ENCODE data around the gene DCLK2.

Gene DCLK2

DNA sequence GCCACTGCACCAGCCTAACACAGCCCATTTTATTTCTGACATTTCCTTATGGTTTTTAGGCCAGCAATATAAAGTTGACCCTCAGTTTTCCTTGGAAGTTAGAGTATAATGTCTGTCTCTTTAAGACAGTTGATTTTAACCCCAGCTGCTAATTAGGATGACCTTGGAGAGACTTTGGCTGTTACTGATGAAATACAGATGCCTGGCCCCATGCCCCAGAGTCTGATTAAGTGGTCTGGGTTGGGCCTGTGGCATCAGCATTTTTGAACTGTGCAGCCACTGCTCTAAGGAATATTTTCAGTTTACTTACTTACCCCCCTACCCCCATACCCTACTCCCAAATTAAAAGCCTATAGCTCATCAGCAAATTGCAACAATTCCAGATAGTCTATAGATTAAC lies 85.8 kb downstream of the DCLK2 start:
- Histone ChIP-seq H3K4me2 (ENCODE audit: low read length) (no peak overlapping the region), H3K36me3 (ENCODE audit: insufficient read depth, low read length) (no peaks in the 10 kb centered on the region), H3K9me3 (ENCODE audit: low read length) (no peaks in the 10 kb centered on the region), H3K9ac (ENCODE audit: low read length) (no peak overlapping the region), H4K20me1 (ENCODE audit: insufficient read depth, low read length) (no peaks in the 10 kb centered on the region), H3K27me3 (ENCODE audit: insufficient read depth, low read length) (0 out of 2 replicates have a peak, but pooled peaks cover 4% of the 10 kb centered on the region), H2AFZ (ENCODE audit: low read length) (no peak overlapping the region), H3K4me3 (ENCODE audit: low read depth, low read length, poor library complexity, severe bottlenecking) (no peak overlapping the region), H3K79me2 (ENCODE audit: insufficient read depth, low read length) (no peaks in the 10 kb centered on the region), H3K9me2 (ENCODE audit: low read depth, low read length) (no peaks in the 10 kb centered on the region), H3K27ac (ENCODE audit: low read depth, low read length, poor library complexity, severe bottlenecking) (no peak overlapping the region), H3K4me1 (ENCODE audit: insufficient read depth, low read length, severe bottlenecking) (no peaks in the 10 kb centered on the region), H3F3A (ENCODE audit: insufficient read depth, low read length) (no peaks in the 10 kb centered on the region)
- TF ChIP-seq, protein P1, sequence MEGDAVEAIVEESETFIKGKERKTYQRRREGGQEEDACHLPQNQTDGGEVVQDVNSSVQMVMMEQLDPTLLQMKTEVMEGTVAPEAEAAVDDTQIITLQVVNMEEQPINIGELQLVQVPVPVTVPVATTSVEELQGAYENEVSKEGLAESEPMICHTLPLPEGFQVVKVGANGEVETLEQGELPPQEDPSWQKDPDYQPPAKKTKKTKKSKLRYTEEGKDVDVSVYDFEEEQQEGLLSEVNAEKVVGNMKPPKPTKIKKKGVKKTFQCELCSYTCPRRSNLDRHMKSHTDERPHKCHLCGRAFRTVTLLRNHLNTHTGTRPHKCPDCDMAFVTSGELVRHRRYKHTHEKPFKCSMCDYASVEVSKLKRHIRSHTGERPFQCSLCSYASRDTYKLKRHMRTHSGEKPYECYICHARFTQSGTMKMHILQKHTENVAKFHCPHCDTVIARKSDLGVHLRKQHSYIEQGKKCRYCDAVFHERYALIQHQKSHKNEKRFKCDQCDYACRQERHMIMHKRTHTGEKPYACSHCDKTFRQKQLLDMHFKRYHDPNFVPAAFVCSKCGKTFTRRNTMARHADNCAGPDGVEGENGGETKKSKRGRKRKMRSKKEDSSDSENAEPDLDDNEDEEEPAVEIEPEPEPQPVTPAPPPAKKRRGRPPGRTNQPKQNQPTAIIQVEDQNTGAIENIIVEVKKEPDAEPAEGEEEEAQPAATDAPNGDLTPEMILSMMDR (IDR thresholded peaks at IDR 0.05; ENCODE audit: low read length) = no peak
- TF ChIP-seq EZH2 (IDR thresholded peaks at IDR 0.05; ENCODE audit: borderline replicate concordance, low read length) = no peak

DNA sequence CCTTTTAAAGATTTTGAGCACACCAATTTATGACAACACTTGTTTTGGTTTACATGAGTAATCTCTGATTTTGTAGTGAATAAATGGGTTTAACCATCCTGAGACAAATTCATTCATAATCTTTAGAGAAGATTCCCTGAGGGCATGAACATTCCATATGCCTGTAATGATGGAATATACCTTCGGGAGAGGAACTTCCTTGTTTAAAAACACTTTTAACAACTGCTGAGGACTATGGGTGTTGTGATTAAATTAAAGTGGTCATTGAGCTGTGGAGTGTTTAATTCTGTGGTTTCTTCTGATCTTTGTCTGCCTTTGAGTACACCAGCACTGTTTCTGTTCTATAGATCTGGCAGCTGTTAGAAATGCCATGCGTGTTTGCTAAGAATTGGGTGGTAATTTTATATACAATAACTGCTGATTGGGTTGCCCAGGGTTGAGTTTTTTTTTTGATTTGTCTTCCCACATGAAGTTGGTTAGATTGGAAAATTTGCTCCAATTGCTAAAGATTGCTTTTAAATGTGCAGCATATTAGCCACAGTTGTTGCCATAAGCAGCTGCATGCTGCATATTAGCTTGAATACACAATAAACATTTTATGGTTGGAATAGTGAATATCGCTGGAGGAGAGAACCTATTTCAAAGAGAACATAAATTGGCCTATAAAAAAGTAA lies 86.8 kb downstream of the DCLK2 start:
- no peaks in the 10 kb centered on the region for H3K9me2 ChIP-seq (ENCODE audit: low read depth, low read length)
- TF ChIP-seq EZH2 (IDR thresholded peaks at IDR 0.05; ENCODE audit: borderline replicate concordance, low read length) = no peak
- TF ChIP-seq, protein P1 (IDR thresholded peaks at IDR 0.05; ENCODE audit: low read length) = no peak
- no peaks in the 10 kb centered on the region for H3K4me1 ChIP-seq (ENCODE audit: insufficient read depth, low read length, severe bottlenecking)
- no peak overlapping the region for H3K27ac ChIP-seq (ENCODE audit: low read depth, low read length, poor library complexity, severe bottlenecking)
- H3K27me3 ChIP-seq (ENCODE audit: insufficient read depth, low read length) = 0 out of 2 replicates have a peak, but pooled peaks cover 4% of the 10 kb centered on the region
- H2AFZ ChIP-seq (ENCODE audit: low read length) = no peak overlapping the region
- H4K20me1 ChIP-seq (ENCODE audit: insufficient read depth, low read length) = no peaks in the 10 kb centered on the region
- H3K36me3 ChIP-seq (ENCODE audit: insufficient read depth, low read length) = no peaks in the 10 kb centered on the region
- no peaks in the 10 kb centered on the region for H3K79me2 ChIP-seq (ENCODE audit: insufficient read depth, low read length)
- no peaks in the 10 kb centered on the region for H3K9me3 ChIP-seq (ENCODE audit: low read length)
- H3K9ac ChIP-seq (ENCODE audit: low read length) = no peak overlapping the region
- no peak overlapping the region for H3K4me3 ChIP-seq (ENCODE audit: low read depth, low read length, poor library complexity, severe bottlenecking)
- H3K4me2 ChIP-seq (ENCODE audit: low read length) = no peak overlapping the region
- H3F3A ChIP-seq (ENCODE audit: insufficient read depth, low read length) = no peaks in the 10 kb centered on the region

DNA sequence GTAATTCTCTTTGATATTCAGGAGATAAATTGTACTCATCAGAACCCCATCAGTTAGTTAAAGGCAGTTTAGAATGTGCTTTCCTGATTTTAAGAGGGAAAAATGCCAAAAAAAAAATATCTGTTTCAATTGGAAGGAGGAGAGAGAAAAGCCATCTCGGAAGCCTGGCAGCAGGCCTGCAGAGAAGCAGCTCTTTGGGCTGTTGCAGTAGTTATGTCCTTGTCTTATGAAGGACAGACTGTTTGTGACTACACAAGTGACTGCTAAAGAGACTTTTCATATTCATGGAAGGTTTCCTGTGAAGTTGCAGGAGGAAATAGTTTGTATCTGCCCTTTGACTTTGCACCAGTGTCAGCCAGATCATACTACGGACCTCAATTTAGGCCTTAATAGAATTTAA lies 88.8 kb downstream of the DCLK2 start:
- no peaks in the 10 kb centered on the region for H4K20me1 ChIP-seq (ENCODE audit: insufficient read depth, low read length)
- no peak overlapping the region for H2AFZ ChIP-seq (ENCODE audit: low read length)
- no peaks in the 10 kb centered on the region for H3K4me1 ChIP-seq (ENCODE audit: insufficient read depth, low read length, severe bottlenecking)
- H3K9me2 ChIP-seq (ENCODE audit: low read depth, low read length) = no peaks in the 10 kb centered on the region
- no peaks in the 10 kb centered on the region for H3F3A ChIP-seq (ENCODE audit: insufficient read depth, low read length)
- H3K9me3 ChIP-seq (ENCODE audit: low read length) = no peaks in the 10 kb centered on the region
- H3K79me2 ChIP-seq (ENCODE audit: insufficient read depth, low read length) = no peaks in the 10 kb centered on the region
- TF ChIP-seq, protein P1 (IDR thresholded peaks at IDR 0.05; ENCODE audit: low read length) = no peak
- TF ChIP-seq EZH2 (IDR thresholded peaks at IDR 0.05; ENCODE audit: borderline replicate concordance, low read length) = no peak
- H3K36me3 ChIP-seq (ENCODE audit: insufficient read depth, low read length) = no peaks in the 10 kb centered on the region
- no peak overlapping the region for H3K4me3 ChIP-seq (ENCODE audit: low read depth, low read length, poor library complexity, severe bottlenecking)
- no peak overlapping the region for H3K4me2 ChIP-seq (ENCODE audit: low read length)
- H3K9ac ChIP-seq (ENCODE audit: low read length) = no peak overlapping the region
- H3K27me3 ChIP-seq (ENCODE audit: insufficient read depth, low read length) = 0 out of 2 replicates have a peak, but pooled peaks cover 4% of the 10 kb centered on the region
- H3K27ac ChIP-seq (ENCODE audit: low read depth, low read length, poor library complexity, severe bottlenecking) = no peak overlapping the region

All from OCI-LY1 (cell line).